WI38 (cell line): Measurements from ENCODE around the gene EIF4E3.

ENCODE experiments used
- H3K4me3 ChIP-seq: 2 replicates; pipeline ENCODE4 v1.5.1; 2011; ENCODE audit warnings: low read depth, mild to moderate bottlenecking, control low read depth, low read length
- TF ChIP-seq, protein P1 (sequence below): IDR thresholded peaks from 2 replicates; pipeline ENCODE4 v1.5.1; 2012; ENCODE audit warnings: low read depth, mild to moderate bottlenecking, control low read depth, low read length

The EIF4E3 gene

DNA sequence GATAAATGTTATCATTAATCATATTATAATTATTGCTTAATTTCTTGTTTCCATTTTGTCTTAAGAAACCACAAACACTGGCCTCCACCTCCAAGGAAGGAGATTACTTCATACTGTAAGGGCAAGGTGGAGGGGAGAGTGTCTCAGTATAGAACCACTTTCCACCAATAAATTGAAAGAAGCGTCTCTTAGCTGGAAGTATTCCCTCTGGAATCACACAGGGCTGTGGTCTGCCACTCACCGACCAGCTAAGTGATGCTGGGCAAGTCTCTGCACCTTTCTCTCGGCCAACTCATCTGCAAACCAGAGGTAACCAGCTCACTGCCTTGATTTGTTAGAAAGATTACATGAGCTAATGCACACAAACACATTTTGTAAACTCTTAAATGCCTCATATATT lies 63.1 kb downstream of the EIF4E3 start:
- TF ChIP-seq, protein P1, sequence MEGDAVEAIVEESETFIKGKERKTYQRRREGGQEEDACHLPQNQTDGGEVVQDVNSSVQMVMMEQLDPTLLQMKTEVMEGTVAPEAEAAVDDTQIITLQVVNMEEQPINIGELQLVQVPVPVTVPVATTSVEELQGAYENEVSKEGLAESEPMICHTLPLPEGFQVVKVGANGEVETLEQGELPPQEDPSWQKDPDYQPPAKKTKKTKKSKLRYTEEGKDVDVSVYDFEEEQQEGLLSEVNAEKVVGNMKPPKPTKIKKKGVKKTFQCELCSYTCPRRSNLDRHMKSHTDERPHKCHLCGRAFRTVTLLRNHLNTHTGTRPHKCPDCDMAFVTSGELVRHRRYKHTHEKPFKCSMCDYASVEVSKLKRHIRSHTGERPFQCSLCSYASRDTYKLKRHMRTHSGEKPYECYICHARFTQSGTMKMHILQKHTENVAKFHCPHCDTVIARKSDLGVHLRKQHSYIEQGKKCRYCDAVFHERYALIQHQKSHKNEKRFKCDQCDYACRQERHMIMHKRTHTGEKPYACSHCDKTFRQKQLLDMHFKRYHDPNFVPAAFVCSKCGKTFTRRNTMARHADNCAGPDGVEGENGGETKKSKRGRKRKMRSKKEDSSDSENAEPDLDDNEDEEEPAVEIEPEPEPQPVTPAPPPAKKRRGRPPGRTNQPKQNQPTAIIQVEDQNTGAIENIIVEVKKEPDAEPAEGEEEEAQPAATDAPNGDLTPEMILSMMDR = no peak

DNA sequence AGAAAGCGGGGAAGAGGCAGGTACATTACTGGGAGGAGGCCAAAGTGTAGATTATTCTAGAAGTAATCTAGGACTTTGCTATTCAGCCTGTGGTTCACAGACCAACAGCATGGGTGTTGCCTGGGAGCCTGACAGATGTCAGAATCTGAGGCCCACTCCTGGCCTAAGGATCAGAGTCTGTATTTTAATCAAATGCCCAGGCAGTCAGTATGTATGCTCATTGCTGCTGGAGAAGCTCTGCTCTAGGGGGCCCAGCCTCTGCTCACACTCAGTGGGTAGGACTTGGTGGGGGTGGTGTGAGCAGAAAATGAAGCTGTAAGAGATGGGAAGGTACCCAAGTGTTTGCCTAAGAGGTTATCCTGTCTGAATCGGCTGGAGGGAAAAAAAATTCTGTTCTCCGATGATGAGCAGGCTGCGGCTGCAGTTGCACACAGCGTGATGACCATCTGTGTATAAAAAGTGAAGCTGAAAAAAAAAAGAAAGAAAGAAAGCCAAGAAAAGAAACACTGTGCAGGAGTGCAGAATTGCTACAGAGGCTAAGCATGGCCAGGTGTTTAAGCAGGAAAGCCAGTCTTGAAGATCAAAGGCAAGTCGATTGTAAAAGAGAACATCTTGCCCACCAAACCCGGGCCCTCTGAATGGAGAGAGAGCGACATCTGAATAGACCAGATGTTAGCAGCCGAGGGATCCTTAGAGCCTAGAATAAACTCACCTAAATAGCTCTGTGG lies 65.2 kb downstream of the EIF4E3 start:
- no peak overlapping the region for H3K4me3 ChIP-seq
- TF ChIP-seq, protein P1 = no peak

More for the DNA sequence above, 63.1 kb downstream of the EIF4E3 start:
- no peak overlapping the region for H3K4me3 ChIP-seq

DNA sequence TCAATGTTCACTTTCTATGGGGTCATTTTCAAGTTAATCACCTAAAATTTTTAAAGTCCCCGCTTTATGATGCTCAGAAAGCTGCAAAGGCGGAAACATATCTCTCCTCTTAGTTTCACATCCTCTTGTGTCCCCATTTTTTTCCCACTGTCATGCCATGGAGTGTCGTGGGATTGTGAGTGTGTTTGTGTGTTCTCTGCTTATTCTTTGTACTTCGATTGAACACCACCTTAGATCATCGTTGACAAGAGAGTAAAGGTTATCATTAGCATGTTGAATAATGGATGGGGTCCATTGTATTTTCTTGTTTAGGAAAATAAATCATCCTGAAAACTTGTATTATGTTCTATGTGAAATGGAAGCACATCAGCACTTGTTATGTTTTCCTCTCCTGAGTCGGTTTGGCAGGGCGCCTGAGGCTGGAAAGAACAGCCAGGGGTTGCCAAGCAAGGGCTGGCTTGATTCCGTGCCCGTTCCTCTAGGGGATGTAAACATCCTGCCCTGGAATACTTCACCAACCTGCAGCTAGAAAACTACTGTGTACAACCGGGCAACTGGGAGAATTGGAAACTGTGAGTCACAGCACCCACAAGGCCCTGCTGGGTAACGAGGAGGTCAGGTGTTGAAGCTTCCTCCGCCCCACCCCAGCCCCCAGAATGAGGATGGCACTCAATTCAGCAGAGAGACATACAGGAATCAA lies 67.2 kb downstream of the EIF4E3 start:
- TF ChIP-seq, protein P1 = no peak
- no peak overlapping the region for H3K4me3 ChIP-seq

DNA sequence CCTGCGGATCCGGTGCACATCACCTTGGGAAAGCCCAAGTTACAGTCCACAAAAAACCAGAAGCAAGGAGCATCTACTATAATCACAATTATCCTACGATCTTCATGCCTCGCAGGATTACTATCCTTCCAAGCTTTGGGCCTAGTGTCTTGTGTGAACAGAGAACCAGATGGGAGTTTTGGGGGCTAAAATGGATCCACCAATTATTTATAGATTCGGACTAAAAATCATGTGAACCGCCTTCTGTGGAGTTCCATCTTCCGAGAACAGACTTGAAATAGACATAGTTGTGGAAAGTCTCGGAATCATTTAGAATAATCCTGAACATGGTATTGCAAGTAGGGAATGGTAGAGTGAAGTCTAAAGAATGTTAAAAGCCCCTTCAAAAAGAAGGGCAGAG lies 70.1 kb downstream of the EIF4E3 start:
- no peak overlapping the region for H3K4me3 ChIP-seq
- TF ChIP-seq, protein P1 = no peak

DNA sequence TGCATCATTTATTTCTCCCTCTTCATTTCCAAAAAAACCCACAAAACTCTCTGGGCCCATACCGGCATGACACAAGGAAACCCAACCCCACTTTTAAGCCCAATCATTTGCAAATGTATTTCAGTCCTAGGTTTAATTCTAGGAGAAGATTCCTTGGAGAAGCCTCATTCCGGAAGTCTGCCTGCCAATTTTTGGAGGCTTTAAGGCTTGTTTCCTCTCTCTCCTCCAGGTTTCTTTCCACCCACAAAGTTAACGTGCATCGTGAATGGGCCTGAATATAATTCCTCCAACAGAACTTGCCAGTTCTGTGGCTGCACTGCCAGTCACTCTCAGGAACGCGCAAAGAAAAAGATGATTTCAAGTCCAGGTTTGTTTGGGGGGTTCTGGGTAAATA lies 71.8 kb downstream of the EIF4E3 start:
- H3K4me3 ChIP-seq = no peak overlapping the region
- TF ChIP-seq, protein P1 = no peak

DNA sequence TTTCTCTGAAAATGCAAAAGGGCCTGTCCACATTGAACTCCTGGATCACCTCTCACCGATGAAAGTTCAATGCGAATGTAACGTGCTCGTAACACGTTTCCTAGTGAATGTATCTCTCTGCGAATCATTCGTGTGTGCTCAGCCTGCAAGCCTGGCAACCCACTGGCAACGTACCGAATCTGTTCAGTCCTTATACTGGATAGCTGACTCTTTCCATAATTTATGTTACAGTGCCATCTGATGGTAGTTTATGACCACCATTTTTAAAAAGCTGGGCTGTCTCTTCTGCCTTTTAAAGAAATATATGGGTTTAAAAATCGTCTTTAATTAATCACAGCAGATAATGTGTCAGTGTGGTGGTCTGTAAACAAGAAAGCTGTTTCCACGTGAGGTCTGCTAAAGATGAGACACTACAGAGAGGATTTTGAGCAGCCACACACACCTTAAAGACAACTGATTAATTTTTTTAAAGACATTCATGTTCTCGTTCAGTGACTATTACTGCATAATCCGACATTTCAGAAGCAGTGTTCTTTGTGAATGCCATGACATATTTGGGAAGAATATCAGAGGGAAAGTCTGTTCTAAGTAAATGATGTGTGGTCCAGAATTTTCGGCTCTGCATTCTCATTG lies 72.3 kb downstream of the EIF4E3 start:
- TF ChIP-seq, protein P1 = no peak
- H3K4me3 ChIP-seq = no peak overlapping the region

DNA sequence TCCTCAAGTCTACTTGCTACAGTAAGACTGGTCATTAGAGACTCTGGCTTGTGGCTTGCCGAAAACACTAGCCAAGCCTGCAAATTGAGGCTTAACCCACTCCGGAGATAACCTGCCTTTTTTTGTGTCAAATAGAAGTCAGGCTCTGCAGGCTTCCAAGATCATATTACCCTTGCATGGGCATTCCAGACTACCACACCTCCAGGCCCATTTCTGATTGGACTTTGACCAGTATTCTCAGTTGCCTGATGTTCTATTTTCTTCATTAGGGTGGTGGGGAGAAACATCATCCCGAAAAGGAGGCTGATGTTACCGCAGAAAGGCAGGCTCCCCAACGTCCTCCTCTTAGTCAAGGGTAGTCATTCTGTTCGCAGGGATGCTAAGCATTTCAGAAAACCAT lies 73.6 kb downstream of the EIF4E3 start:
- no peak overlapping the region for H3K4me3 ChIP-seq
- TF ChIP-seq, protein P1 = no peak
